SK-N-MC (cell line): ENCODE measurements around the gene CWC27.

Source experiments
- EZH2 ChIP-seq: fragments of 200-600 bp; sonication (generic); IDR thresholded peaks from one replicate; pipeline ENCODE4 v1.6.1; 2017; ENCODE audit warnings: antibody characterized with exemption
- FOXP2 ChIP-seq: optimal IDR thresholded peaks from 2 replicates; pipeline ENCODE3; 2011; ENCODE audit warnings: mild to moderate bottlenecking, moderate library complexity; ENCODE audit not compliant: insufficient read depth; ENCODE audit errors: extremely low read length, control extremely low read depth
- POLR2AphosphoS5 ChIP-seq: IDR thresholded peaks from 2 replicates; pipeline ENCODE4 v1.6.1; 2012; ENCODE audit warnings: mild to moderate bottlenecking, low read depth, low read length, borderline replicate concordance

- TF ChIP-seq POLR2AphosphoS5 (no peak), EZH2 (no peak), FOXP2 (no peak)
Measured at GRCh38 chr5:64767959-64768357, 772 bp upstream of the CWC27 start.
